Caco-2 (cell line): ENCODE results near the gene CDK5RAP2. TPM values are rescaled to one million over a fixed set of nuclear protein-coding genes. Genes with fewer than 3 reads are reported as not detected.

Experiments used
- BruUV-seq: library from RNA; stranded (reverse); fragments of 400-500 nt; replicated peaks from 2 replicates; lab custom pipeline; 2021; lab: Mats Ljungman, UMichigan
- CTCF ChIA-PET: fragments of 300-600 bp; sonication (Branson Sonifier 250); formaldehyde crosslinking; loops from one replicate; lab custom pipeline; 2022; ENCODE audit warnings: antibody characterized with exemption; lab: Charles Lee
- POLR2A ChIA-PET: fragments of 300-600 bp; sonication (Branson Sonifier 250); formaldehyde crosslinking; loops from one replicate; lab custom pipeline; 2022; ENCODE audit warnings: antibody characterized with exemption; lab: Charles Lee
- DNase-seq, 2 experiments: peaks; one replicate each; pipeline versions ENCODE4 v3.0.0 to v3.0.0-alpha.2; 2020 to 2022
- H3K27me3 ChIP-seq: replicated peaks from 2 replicates; pipeline ENCODE4 v1.6.0; 2011; ENCODE audit warnings: low read length; ENCODE audit not compliant: control insufficient read depth, insufficient read depth
- H3K36me3 ChIP-seq: 2 replicates; pipeline ENCODE4 v1.5.1; 2011; ENCODE audit warnings: low read length; ENCODE audit not compliant: control insufficient read depth, insufficient read depth
- H3K4me1 ChIP-seq: fragments of 250-450 bp; sonication (Bioruptor Pico); 2 replicates; pipeline ENCODE4 v1.5.1; 2020; ENCODE audit warnings: mild to moderate bottlenecking
- H3K4me3 ChIP-seq: 2 replicates; pipeline ENCODE4 v1.5.1; 2011; ENCODE audit warnings: low read depth, mild to moderate bottlenecking, control low read depth, low read length
- H3K9me3 ChIP-seq: fragments of 250-450 bp; sonication (Bioruptor Pico); 2 replicates; pipeline ENCODE4 v1.5.1; 2020; ENCODE audit warnings: mild to moderate bottlenecking, moderate library complexity
- H3K27ac Mint-ChIP-seq: one replicate; pipeline ENCODE4 v1.8.0; 2022; ENCODE audit warnings: mixed read lengths; ENCODE audit not compliant: unreplicated experiment
- H3K27me3 Mint-ChIP-seq: one replicate; pipeline ENCODE4 v1.8.0; 2022; ENCODE audit warnings: mixed read lengths; ENCODE audit not compliant: insufficient read depth, unreplicated experiment
- H3K36me3 Mint-ChIP-seq: one replicate; pipeline ENCODE4 v1.8.0; 2022; ENCODE audit warnings: mild to moderate bottlenecking, mixed read lengths; ENCODE audit not compliant: insufficient read depth, unreplicated experiment
- H3K4me1 Mint-ChIP-seq: one replicate; pipeline ENCODE4 v1.8.0; 2022; ENCODE audit warnings: low read depth, mixed read lengths; ENCODE audit not compliant: unreplicated experiment
- H3K4me3 Mint-ChIP-seq: one replicate; pipeline ENCODE4 v1.8.0; 2022; ENCODE audit warnings: mild to moderate bottlenecking, moderate library complexity, mixed read lengths; ENCODE audit not compliant: unreplicated experiment
- H3K9me3 Mint-ChIP-seq: one replicate; pipeline ENCODE4 v1.8.0; 2022; ENCODE audit warnings: mixed read lengths; ENCODE audit not compliant: unreplicated experiment
- intact Hi-C: fragments of 100-400 bp; cut with micrococcal nuclease; formaldehyde crosslinking; loops from one replicate; pipeline ENCODE4 v1.10.0; 2022; ENCODE audit not compliant: unreplicated experiment
- total RNA-seq: library from RNA; stranded (reverse); gene quantifications from 2 replicates; pipeline ENCODE4 v1.2.3, GENCODE V29; 2022
- TF ChIP-seq, protein P1 (sequence below), 2 experiments: fragments of 200-600 bp in 1 of 2; IDR thresholded peaks; 1 replicate in 1 of 2; 2 replicates in 1 of 2; pipeline versions ENCODE4 v1.5.1 to v1.8.0; 2011 to 2022; ENCODE audit warnings: antibody characterized with exemption in 1 of 2, control low read depth in 1 of 2, inconsistent platforms in 1 of 2, low read depth in 1 of 2, low read length in 1 of 2, mild to moderate bottlenecking in 1 of 2, moderate library complexity in 1 of 2; ENCODE audit not compliant: insufficient read depth in 1 of 2, severe bottlenecking in 1 of 2, unreplicated experiment in 1 of 2

CDK5RAP2 gene
- total RNA-seq, 1 experiment from 2014 or later = 71.3 TPM

DNA sequence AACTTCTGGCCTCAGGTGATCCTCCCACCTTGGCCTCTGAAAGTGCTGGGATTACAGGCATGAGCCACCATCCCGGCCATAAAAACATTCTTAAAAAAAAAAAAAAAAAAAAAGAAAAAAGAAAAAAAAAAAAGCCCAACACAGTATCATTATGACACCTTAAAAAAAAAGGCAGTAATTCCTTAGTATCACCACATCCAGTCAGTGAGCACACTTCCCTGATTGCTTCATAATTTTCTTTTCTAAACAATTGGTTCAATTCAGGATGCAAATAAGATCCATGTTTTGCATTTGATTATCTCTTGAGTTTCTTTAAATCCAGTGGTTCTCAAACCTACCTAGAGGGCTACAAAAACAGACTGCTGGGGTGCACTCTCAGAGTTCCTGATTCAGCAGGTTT is 182.5 kb downstream of the CDK5RAP2 start:
- no peaks in the 10 kb centered on the region for H3K4me1 Mint-ChIP-seq
- Histone ChIP-seq H3K9me3 (no peaks in the 10 kb centered on the region), H3K4me1 (no peaks in the 10 kb centered on the region), H3K4me3 (no peak overlapping the region), H3K36me3 (peaks cover 3% of the 10 kb centered on the region), H3K27me3 (no peaks in the 10 kb centered on the region)
- H3K4me3 Mint-ChIP-seq = no peak overlapping the region
- H3K9me3 Mint-ChIP-seq = no peaks in the 10 kb centered on the region
- CTCF ChIA-PET = no interaction called here
- POLR2A ChIA-PET = no interaction called here
- no peaks in the 10 kb centered on the region for H3K27me3 Mint-ChIP-seq
- TF ChIP-seq, protein P1, sequence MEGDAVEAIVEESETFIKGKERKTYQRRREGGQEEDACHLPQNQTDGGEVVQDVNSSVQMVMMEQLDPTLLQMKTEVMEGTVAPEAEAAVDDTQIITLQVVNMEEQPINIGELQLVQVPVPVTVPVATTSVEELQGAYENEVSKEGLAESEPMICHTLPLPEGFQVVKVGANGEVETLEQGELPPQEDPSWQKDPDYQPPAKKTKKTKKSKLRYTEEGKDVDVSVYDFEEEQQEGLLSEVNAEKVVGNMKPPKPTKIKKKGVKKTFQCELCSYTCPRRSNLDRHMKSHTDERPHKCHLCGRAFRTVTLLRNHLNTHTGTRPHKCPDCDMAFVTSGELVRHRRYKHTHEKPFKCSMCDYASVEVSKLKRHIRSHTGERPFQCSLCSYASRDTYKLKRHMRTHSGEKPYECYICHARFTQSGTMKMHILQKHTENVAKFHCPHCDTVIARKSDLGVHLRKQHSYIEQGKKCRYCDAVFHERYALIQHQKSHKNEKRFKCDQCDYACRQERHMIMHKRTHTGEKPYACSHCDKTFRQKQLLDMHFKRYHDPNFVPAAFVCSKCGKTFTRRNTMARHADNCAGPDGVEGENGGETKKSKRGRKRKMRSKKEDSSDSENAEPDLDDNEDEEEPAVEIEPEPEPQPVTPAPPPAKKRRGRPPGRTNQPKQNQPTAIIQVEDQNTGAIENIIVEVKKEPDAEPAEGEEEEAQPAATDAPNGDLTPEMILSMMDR (IDR thresholded peaks at IDR 0.05; ENCODE audit: insufficient read depth in 1 of 2, low read depth in 1 of 2, low read length in 1 of 2, severe bottlenecking in 1 of 2, unreplicated experiment in 1 of 2) = no peak
- intact Hi-C loops = no loop called here
- BruUV-seq = no TSS peak
- H3K27ac Mint-ChIP-seq = no peak overlapping the region
- DNase-seq = no peak
- peaks cover 52% of the 10 kb centered on the region for H3K36me3 Mint-ChIP-seq

DNA sequence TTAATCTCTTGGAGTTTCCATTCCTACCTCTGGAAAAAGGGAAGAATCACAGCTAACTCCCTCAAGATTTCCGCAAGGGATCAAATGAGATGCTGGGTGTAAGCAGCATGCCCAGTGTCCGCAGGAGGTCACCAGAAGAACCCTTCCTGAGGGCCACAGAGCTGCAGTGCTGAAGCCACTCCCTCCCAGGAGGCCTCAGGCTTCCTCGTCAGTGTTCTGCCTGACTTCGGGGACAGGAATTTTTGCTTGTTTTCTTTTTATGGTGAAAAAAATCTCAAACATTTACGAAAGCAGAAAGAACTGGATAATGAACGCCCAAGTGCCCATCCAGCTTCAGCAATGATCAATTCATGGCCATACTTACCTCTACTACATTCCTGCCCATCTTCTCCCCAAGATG is 183.0 kb downstream of the CDK5RAP2 start:
- H3K9me3 Mint-ChIP-seq = no peaks in the 10 kb centered on the region
- ChIA-PET POLR2A (no interaction called here), CTCF (no interaction called here)
- H3K27ac Mint-ChIP-seq = no peak overlapping the region
- H3K27me3 ChIP-seq = no peaks in the 10 kb centered on the region
- H3K4me1 ChIP-seq = no peaks in the 10 kb centered on the region
- no peaks in the 10 kb centered on the region for H3K27me3 Mint-ChIP-seq
- H3K4me3 ChIP-seq = no peak overlapping the region
- no peak overlapping the region for H3K4me3 Mint-ChIP-seq
- no peaks in the 10 kb centered on the region for H3K4me1 Mint-ChIP-seq
- H3K9me3 ChIP-seq = no peaks in the 10 kb centered on the region
- peaks cover 47% of the 10 kb centered on the region for H3K36me3 Mint-ChIP-seq
- intact Hi-C loops = no loop called here
- TF ChIP-seq, protein P1 (IDR thresholded peaks at IDR 0.05; ENCODE audit: insufficient read depth in 1 of 2, low read depth in 1 of 2, low read length in 1 of 2, severe bottlenecking in 1 of 2, unreplicated experiment in 1 of 2) = no peak
- BruUV-seq = no TSS peak
- peaks cover 3% of the 10 kb centered on the region for H3K36me3 ChIP-seq
- DNase-seq = no peak

DNA sequence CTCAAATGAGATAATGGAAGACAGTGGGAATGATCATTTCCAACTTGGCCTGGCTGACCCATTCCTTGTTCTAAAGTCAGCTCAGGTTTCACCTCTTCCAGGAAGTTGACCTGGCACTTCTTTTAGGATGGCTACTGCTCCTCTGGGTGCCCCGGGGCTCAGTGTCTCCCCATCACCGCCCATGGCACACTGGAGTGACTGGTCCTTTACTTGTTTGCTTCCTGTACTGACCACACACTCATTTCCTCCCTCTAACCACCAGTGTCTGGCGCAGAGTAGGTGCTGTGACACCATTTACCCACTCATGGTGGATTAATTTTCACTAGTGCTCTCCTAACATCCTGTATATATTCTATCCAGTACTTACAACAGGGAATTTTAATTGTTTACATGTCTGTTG is 183.5 kb downstream of the CDK5RAP2 start:
- TF ChIP-seq, protein P1 (IDR thresholded peaks at IDR 0.05; ENCODE audit: insufficient read depth in 1 of 2, low read depth in 1 of 2, low read length in 1 of 2, severe bottlenecking in 1 of 2, unreplicated experiment in 1 of 2) = no peak
- Mint-ChIP-seq H3K4me1 (no peaks in the 10 kb centered on the region), H3K27ac (no peak overlapping the region), H3K9me3 (no peaks in the 10 kb centered on the region), H3K36me3 (peaks cover 47% of the 10 kb centered on the region), H3K4me3 (no peak overlapping the region), H3K27me3 (no peaks in the 10 kb centered on the region)
- Histone ChIP-seq H3K4me1 (no peaks in the 10 kb centered on the region), H3K9me3 (no peaks in the 10 kb centered on the region), H3K27me3 (no peaks in the 10 kb centered on the region), H3K36me3 (peaks cover 4% of the 10 kb centered on the region), H3K4me3 (no peak overlapping the region)
- BruUV-seq = no TSS peak
- no peak for DNase-seq
- ChIA-PET CTCF (no interaction called here), POLR2A (no interaction called here)
- intact Hi-C loops = no loop called here
